ENCODE data around the gene DXO. TPM values are rescaled to one million over a fixed set of nuclear protein-coding genes. Genes with fewer than 3 reads are reported as not detected.

Gene DXO
- total and polyA plus RNA-seq, 2 of the 13 experiments (the other 11 are each of a cell fraction or from before 2014, with no cell fraction given), result 18.6 to 26.2 TPM

GRCh38 chr6:31947070-31947675 is 24.8 kb downstream of the DXO start (continued):
- TF ChIP-seq, protein P1, sequence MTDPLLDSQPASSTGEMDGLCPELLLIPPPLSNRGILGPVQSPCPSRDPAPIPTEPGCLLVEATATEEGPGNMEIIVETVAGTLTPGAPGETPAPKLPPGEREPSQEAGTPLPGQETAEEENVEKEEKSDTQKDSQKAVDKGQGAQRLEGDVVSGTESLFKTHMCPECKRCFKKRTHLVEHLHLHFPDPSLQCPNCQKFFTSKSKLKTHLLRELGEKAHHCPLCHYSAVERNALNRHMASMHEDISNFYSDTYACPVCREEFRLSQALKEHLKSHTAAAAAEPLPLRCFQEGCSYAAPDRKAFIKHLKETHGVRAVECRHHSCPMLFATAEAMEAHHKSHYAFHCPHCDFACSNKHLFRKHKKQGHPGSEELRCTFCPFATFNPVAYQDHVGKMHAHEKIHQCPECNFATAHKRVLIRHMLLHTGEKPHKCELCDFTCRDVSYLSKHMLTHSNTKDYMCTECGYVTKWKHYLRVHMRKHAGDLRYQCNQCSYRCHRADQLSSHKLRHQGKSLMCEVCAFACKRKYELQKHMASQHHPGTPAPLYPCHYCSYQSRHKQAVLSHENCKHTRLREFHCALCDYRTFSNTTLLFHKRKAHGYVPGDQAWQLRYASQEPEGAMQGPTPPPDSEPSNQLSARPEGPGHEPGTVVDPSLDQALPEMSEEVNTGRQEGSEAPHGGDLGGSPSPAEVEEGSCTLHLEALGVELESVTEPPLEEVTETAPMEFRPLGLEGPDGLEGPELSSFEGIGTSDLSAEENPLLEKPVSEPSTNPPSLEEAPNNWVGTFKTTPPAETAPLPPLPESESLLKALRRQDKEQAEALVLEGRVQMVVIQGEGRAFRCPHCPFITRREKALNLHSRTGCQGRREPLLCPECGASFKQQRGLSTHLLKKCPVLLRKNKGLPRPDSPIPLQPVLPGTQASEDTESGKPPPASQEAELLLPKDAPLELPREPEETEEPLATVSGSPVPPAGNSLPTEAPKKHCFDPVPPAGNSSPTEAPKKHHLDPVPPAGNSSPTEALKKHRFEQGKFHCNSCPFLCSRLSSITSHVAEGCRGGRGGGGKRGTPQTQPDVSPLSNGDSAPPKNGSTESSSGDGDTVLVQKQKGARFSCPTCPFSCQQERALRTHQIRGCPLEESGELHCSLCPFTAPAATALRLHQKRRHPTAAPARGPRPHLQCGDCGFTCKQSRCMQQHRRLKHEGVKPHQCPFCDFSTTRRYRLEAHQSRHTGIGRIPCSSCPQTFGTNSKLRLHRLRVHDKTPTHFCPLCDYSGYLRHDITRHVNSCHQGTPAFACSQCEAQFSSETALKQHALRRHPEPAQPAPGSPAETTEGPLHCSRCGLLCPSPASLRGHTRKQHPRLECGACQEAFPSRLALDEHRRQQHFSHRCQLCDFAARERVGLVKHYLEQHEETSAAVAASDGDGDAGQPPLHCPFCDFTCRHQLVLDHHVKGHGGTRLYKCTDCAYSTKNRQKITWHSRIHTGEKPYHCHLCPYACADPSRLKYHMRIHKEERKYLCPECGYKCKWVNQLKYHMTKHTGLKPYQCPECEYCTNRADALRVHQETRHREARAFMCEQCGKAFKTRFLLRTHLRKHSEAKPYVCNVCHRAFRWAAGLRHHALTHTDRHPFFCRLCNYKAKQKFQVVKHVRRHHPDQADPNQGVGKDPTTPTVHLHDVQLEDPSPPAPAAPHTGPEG (CRISPR knock-in tag; IDR thresholded peaks at IDR 0.05), result peak; percentile 55; the same call in 1 of the 2 replicates
- TF ChIP-seq, protein P2, sequence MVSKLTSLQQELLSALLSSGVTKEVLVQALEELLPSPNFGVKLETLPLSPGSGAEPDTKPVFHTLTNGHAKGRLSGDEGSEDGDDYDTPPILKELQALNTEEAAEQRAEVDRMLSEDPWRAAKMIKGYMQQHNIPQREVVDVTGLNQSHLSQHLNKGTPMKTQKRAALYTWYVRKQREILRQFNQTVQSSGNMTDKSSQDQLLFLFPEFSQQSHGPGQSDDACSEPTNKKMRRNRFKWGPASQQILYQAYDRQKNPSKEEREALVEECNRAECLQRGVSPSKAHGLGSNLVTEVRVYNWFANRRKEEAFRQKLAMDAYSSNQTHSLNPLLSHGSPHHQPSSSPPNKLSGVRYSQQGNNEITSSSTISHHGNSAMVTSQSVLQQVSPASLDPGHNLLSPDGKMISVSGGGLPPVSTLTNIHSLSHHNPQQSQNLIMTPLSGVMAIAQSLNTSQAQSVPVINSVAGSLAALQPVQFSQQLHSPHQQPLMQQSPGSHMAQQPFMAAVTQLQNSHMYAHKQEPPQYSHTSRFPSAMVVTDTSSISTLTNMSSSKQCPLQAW (CRISPR knock-in tag; IDR thresholded peaks at IDR 0.05), result peak; percentile 29; the same call in 1 of the 2 replicates
- TF ChIP-seq ZNF788 (CRISPR knock-in tag; IDR thresholded peaks at IDR 0.05; ENCODE audit: borderline replicate concordance), result peak; percentile 30; the same call in 1 of the 2 replicates
- TF ChIP-seq ZNF644 (CRISPR knock-in tag; IDR thresholded peaks at IDR 0.05; ENCODE audit: low read depth), result no peak
- TF ChIP-seq, protein P3, sequence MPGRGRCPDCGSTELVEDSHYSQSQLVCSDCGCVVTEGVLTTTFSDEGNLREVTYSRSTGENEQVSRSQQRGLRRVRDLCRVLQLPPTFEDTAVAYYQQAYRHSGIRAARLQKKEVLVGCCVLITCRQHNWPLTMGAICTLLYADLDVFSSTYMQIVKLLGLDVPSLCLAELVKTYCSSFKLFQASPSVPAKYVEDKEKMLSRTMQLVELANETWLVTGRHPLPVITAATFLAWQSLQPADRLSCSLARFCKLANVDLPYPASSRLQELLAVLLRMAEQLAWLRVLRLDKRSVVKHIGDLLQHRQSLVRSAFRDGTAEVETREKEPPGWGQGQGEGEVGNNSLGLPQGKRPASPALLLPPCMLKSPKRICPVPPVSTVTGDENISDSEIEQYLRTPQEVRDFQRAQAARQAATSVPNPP (CRISPR knock-in tag; IDR thresholded peaks at IDR 0.05), result no peak
- 0 out of 2 replicates have a peak, but pooled peaks have one; percentile 26 for TF ChIP-seq HNF4A (CRISPR knock-in tag; IDR thresholded peaks at IDR 0.05)
- no peak for TF ChIP-seq SYNCRIP (IDR thresholded peaks at IDR 0.05; ENCODE audit: insufficient read depth, low read depth, low read length)
- TF ChIP-seq, protein P4, sequence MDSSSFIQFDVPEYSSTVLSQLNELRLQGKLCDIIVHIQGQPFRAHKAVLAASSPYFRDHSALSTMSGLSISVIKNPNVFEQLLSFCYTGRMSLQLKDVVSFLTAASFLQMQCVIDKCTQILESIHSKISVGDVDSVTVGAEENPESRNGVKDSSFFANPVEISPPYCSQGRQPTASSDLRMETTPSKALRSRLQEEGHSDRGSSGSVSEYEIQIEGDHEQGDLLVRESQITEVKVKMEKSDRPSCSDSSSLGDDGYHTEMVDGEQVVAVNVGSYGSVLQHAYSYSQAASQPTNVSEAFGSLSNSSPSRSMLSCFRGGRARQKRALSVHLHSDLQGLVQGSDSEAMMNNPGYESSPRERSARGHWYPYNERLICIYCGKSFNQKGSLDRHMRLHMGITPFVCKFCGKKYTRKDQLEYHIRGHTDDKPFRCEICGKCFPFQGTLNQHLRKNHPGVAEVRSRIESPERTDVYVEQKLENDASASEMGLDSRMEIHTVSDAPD (CRISPR knock-in tag; IDR thresholded peaks at IDR 0.05), result no peak
- TF ChIP-seq ZNF572 (CRISPR knock-in tag; IDR thresholded peaks at IDR 0.05), result peak; percentile 87
- 0 out of 2 replicates have a peak, but pooled peaks have one; percentile 37 for TF ChIP-seq ZNF674 (CRISPR knock-in tag; IDR thresholded peaks at IDR 0.05; ENCODE audit: low read depth)
- 0 out of 2 replicates have a peak, but pooled peaks have one; percentile 29 for TF ChIP-seq ZNF777 (CRISPR knock-in tag; IDR thresholded peaks at IDR 0.05)
- TF ChIP-seq SMAD1 (CRISPR knock-in tag; IDR thresholded peaks at IDR 0.05; ENCODE audit: borderline replicate concordance, low read depth), result no peak
- no peak for TF ChIP-seq ZSCAN30 (CRISPR knock-in tag; IDR thresholded peaks at IDR 0.05)
- TF ChIP-seq ZNF687 (CRISPR knock-in tag; IDR thresholded peaks at IDR 0.05), result peak; percentile 38

All from HepG2 (cell line).